ENCODE data around the gene SEPSECS. TPM values are rescaled to one million over a fixed set of nuclear protein-coding genes. Genes with fewer than 3 reads are reported as not detected.

Gene SEPSECS
- total and polyA plus RNA-seq, 2 of the 8 experiments (the other 6 are each of a cell fraction or from before 2014, with no cell fraction given), result 1.9 to 4.1 TPM

DNA sequence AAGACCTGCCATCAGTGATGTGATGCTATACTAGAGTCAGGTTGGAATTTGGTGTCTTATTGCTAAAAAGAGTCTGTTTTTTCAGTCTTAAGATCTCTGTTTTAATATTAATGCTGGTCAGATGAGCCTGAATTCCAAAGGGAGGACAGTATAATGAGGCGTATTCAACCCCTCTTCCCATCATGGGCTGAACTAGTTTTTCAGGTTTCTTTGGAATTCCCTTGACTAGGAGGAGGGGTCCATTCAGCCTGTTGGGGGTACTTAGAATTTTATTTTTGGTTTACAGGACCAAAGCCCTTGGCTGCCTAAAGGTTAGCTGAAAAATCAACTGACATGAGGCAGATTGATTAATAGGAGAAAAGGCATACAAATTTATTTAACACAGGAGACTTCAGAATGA is 49.5 kb upstream of the SEPSECS start (continued):
- TF ChIP-seq SIX5 (IDR thresholded peaks at IDR 0.05; ENCODE audit: low read depth, low read length), result no peak
- TF ChIP-seq MAFK (IDR thresholded peaks at IDR 0.05; ENCODE audit: low read depth, low read length), result no peak
- no peak for TF ChIP-seq CBX5 (IDR thresholded peaks at IDR 0.05; ENCODE audit: low read depth, low read length)
- no peak for TF ChIP-seq NRF1 (IDR thresholded peaks at IDR 0.05; ENCODE audit: low read depth, low read length)
- no peak for TF ChIP-seq CTCF (IDR thresholded peaks at IDR 0.05; ENCODE audit: control extremely low read depth in 1 of 3, insufficient read depth in 1 of 3, low read depth in 1 of 3, low read length in 3 of 3)
- TF ChIP-seq, protein P1, sequence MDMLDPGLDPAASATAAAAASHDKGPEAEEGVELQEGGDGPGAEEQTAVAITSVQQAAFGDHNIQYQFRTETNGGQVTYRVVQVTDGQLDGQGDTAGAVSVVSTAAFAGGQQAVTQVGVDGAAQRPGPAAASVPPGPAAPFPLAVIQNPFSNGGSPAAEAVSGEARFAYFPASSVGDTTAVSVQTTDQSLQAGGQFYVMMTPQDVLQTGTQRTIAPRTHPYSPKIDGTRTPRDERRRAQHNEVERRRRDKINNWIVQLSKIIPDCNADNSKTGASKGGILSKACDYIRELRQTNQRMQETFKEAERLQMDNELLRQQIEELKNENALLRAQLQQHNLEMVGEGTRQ (IDR thresholded peaks at IDR 0.05; ENCODE audit: low read length), result no peak
- TF ChIP-seq, protein P2, sequence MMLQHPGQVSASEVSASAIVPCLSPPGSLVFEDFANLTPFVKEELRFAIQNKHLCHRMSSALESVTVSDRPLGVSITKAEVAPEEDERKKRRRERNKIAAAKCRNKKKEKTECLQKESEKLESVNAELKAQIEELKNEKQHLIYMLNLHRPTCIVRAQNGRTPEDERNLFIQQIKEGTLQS (IDR thresholded peaks at IDR 0.05; ENCODE audit: insufficient read depth, low read depth, low read length), result no peak
- no peak for TF ChIP-seq HDAC6 (IDR thresholded peaks at IDR 0.05; ENCODE audit: low read depth, low read length)

All from H1 (cell line).